A549 (cell line): Measurements from ENCODE around the gene GLOD4.

Source experiments
- CEBPB ChIP-seq, 2 experiments: fragments of >200 bp in 1 of 2; sonication (Bioruptor Twin) in 1 of 2; formaldehyde crosslinking in 1 of 2; IDR thresholded peaks; 2 replicates each; pipeline ENCODE4 v1.6.1; 2012 to 2016
- HOXA7 ChIP-seq: fragments of 250-450 bp; sonication (Bioruptor Pico); IDR thresholded peaks from 2 replicates; pipeline ENCODE4 v1.5.0; 2020; ENCODE audit warnings: mild to moderate bottlenecking, moderate library complexity
- KDM1A ChIP-seq: fragments of 200-600 bp; sonication (generic); IDR thresholded peaks from 2 replicates; pipeline ENCODE4 v1.6.1; 2016; ENCODE audit warnings: low read depth, mild to moderate bottlenecking
- NR3C1 ChIP-seq: fragments of >200 bp; sonication (Bioruptor Twin); formaldehyde crosslinking; IDR thresholded peaks from 3 replicates; pipeline ENCODE4 v1.6.1; 2017
- PHF8 ChIP-seq: fragments of 200-600 bp; sonication (generic); IDR thresholded peaks from 2 replicates; pipeline ENCODE4 v1.6.1; 2016; ENCODE audit warnings: low read depth, mild to moderate bottlenecking, antibody characterized with exemption, moderate library complexity, borderline replicate concordance
- POLR2A ChIP-seq: IDR thresholded peaks from 2 replicates; pipeline ENCODE4 v1.6.1; 2012; ENCODE audit warnings: mild to moderate bottlenecking, low read length
- POLR2AphosphoS2 ChIP-seq: conservative IDR thresholded peaks from 2 replicates; pipeline ENCODE4 v1.6.1; 2012; ENCODE audit warnings: low read length, improper control_type of control experiment, inconsistent platforms
- TFCP2L1 ChIP-seq: fragments of 250-450 bp; sonication (Bioruptor Pico); IDR thresholded peaks from 2 replicates; pipeline ENCODE4 v1.5.0; 2021; ENCODE audit warnings: mild to moderate bottlenecking
- TF ChIP-seq, protein P1 (sequence below): fragments of >200 bp; sonication (Bioruptor Twin); formaldehyde crosslinking; IDR thresholded peaks from 3 replicates; pipeline ENCODE4 v1.5.1; 2016
- TF ChIP-seq, protein P2 (sequence below): fragments of 200-600 bp; sonication (generic); IDR thresholded peaks from 2 replicates; pipeline ENCODE4 v1.6.1; 2016; ENCODE audit warnings: antibody characterized with exemption, mild to moderate bottlenecking, moderate library complexity
- TF ChIP-seq, protein P3 (sequence below): fragments of 450-650 bp; IDR thresholded peaks from 2 replicates; pipeline ENCODE4 v1.6.1; 2014; ENCODE audit warnings: antibody characterized with exemption
- TF ChIP-seq, protein P4 (sequence below): IDR thresholded peaks from 2 replicates; pipeline ENCODE4 v1.6.1; 2012; ENCODE audit warnings: low read depth, borderline replicate concordance
- TF ChIP-seq, protein P5 (sequence below): IDR thresholded peaks from 2 replicates; pipeline ENCODE4 v1.6.1; 2012

DNA sequence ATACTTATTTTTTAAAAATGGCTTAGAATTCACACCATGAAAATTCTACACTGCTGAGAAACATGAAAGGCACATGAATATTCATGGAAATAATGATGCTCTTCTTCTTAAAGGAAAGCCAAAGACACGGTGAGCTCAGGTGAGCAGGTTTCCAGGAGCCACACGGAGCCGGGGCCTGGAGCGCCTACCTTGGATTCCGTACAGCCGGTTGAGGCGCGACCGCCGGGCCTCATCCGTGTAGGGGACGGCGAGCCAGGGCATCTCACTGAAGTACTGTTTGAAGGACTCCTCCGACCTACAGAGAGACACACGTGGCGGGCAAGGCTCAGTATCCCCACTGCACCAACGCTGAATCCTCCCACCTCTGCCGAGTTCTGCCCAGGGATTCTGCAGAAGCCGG lies 37.2 kb upstream of the GLOD4 start:
- TF ChIP-seq POLR2AphosphoS2 = no peak
- TF ChIP-seq POLR2A = no peak
- TF ChIP-seq, protein P1, sequence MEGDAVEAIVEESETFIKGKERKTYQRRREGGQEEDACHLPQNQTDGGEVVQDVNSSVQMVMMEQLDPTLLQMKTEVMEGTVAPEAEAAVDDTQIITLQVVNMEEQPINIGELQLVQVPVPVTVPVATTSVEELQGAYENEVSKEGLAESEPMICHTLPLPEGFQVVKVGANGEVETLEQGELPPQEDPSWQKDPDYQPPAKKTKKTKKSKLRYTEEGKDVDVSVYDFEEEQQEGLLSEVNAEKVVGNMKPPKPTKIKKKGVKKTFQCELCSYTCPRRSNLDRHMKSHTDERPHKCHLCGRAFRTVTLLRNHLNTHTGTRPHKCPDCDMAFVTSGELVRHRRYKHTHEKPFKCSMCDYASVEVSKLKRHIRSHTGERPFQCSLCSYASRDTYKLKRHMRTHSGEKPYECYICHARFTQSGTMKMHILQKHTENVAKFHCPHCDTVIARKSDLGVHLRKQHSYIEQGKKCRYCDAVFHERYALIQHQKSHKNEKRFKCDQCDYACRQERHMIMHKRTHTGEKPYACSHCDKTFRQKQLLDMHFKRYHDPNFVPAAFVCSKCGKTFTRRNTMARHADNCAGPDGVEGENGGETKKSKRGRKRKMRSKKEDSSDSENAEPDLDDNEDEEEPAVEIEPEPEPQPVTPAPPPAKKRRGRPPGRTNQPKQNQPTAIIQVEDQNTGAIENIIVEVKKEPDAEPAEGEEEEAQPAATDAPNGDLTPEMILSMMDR = no peak
- no peak for TF ChIP-seq HOXA7 (CRISPR knock-in tag)
- TF ChIP-seq KDM1A = no peak
- no peak for TF ChIP-seq TFCP2L1
- TF ChIP-seq, protein P2, sequence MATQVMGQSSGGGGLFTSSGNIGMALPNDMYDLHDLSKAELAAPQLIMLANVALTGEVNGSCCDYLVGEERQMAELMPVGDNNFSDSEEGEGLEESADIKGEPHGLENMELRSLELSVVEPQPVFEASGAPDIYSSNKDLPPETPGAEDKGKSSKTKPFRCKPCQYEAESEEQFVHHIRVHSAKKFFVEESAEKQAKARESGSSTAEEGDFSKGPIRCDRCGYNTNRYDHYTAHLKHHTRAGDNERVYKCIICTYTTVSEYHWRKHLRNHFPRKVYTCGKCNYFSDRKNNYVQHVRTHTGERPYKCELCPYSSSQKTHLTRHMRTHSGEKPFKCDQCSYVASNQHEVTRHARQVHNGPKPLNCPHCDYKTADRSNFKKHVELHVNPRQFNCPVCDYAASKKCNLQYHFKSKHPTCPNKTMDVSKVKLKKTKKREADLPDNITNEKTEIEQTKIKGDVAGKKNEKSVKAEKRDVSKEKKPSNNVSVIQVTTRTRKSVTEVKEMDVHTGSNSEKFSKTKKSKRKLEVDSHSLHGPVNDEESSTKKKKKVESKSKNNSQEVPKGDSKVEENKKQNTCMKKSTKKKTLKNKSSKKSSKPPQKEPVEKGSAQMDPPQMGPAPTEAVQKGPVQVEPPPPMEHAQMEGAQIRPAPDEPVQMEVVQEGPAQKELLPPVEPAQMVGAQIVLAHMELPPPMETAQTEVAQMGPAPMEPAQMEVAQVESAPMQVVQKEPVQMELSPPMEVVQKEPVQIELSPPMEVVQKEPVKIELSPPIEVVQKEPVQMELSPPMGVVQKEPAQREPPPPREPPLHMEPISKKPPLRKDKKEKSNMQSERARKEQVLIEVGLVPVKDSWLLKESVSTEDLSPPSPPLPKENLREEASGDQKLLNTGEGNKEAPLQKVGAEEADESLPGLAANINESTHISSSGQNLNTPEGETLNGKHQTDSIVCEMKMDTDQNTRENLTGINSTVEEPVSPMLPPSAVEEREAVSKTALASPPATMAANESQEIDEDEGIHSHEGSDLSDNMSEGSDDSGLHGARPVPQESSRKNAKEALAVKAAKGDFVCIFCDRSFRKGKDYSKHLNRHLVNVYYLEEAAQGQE = no peak
- TF ChIP-seq, protein P3, sequence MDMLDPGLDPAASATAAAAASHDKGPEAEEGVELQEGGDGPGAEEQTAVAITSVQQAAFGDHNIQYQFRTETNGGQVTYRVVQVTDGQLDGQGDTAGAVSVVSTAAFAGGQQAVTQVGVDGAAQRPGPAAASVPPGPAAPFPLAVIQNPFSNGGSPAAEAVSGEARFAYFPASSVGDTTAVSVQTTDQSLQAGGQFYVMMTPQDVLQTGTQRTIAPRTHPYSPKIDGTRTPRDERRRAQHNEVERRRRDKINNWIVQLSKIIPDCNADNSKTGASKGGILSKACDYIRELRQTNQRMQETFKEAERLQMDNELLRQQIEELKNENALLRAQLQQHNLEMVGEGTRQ = no peak
- no peak for TF ChIP-seq CEBPB (IDR thresholded peaks at IDR 0.05)
- TF ChIP-seq PHF8 = no peak
- TF ChIP-seq, protein P4, sequence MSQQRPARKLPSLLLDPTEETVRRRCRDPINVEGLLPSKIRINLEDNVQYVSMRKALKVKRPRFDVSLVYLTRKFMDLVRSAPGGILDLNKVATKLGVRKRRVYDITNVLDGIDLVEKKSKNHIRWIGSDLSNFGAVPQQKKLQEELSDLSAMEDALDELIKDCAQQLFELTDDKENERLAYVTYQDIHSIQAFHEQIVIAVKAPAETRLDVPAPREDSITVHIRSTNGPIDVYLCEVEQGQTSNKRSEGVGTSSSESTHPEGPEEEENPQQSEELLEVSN = no peak
- TF ChIP-seq, protein P5, sequence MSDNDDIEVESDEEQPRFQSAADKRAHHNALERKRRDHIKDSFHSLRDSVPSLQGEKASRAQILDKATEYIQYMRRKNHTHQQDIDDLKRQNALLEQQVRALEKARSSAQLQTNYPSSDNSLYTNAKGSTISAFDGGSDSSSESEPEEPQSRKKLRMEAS = no peak
- no peak for TF ChIP-seq NR3C1
